GM19328 (cell line): ENCODE data around the gene S1PR1.
A peak's percentile ranks its signal among the peaks of the same experiment; 100 is the strongest.
"Not testable (repeated sequence)": the region's sequence is repeated elsewhere in the genome, so short reads cannot be mapped to it uniquely, and the experiment has no call there.

Source experiments
- ATAC-seq: cut with Tn5 transposase; IDR thresholded peaks from one replicate; pipeline ENCODE4 v1.9.1; 2021; ENCODE audit warnings: mild to moderate bottlenecking, moderate library complexity; ENCODE audit not compliant: unreplicated experiment

S1PR1 gene

GRCh38 chr1:101236516-101237228, at the start of gene S1PR1:
Gene S1PR1 (plus strand): TSS chr1:101237019. CDS start chr1:101238985, 1,966 bp downstream.
- peak; percentile 17 for ATAC-seq

- ATAC-seq, result no peak
Measured at GRCh38 chr1:101187297-101187696, 49.5 kb upstream of the S1PR1 start.

- no peak for ATAC-seq
Measured at GRCh38 chr1:101188331-101188730, 48.5 kb upstream of the S1PR1 start.

GRCh38 chr1:101188968-101189367, 47.9 kb upstream of the S1PR1 start:
- not testable (repeated sequence) for ATAC-seq

GRCh38 chr1:101190441-101190840, 46.4 kb upstream of the S1PR1 start:
- no peak for ATAC-seq

- ATAC-seq, result no peak
Measured at GRCh38 chr1:101191049-101191448, 45.8 kb upstream of the S1PR1 start.

- no peak for ATAC-seq
Measured at GRCh38 chr1:101193733-101194169, 43.1 kb upstream of the S1PR1 start.

- ATAC-seq, result no peak
Measured at GRCh38 chr1:101194746-101195145, 42.1 kb upstream of the S1PR1 start.

GRCh38 chr1:101196668-101197067, 40.2 kb upstream of the S1PR1 start:
- no peak for ATAC-seq

GRCh38 chr1:101198842-101199636, 37.8 kb upstream of the S1PR1 start:
- peak; percentile 99 for ATAC-seq

- no peak for ATAC-seq
Measured at GRCh38 chr1:101199637-101199982, 37.2 kb upstream of the S1PR1 start.

GRCh38 chr1:101200513-101200912, 36.3 kb upstream of the S1PR1 start:
- no peak for ATAC-seq

- ATAC-seq, result no peak
Measured at GRCh38 chr1:101203820-101204540, 32.8 kb upstream of the S1PR1 start.

GRCh38 chr1:101205457-101205856, 31.4 kb upstream of the S1PR1 start:
- no peak for ATAC-seq

- ATAC-seq, result not testable (repeated sequence)
Measured at GRCh38 chr1:101206139-101206538, 30.7 kb upstream of the S1PR1 start.

GRCh38 chr1:101207271-101207670, 29.5 kb upstream of the S1PR1 start:
- not testable (repeated sequence) for ATAC-seq

GRCh38 chr1:101207891-101208290, 28.9 kb upstream of the S1PR1 start:
- ATAC-seq, result no peak

- ATAC-seq, result no peak
Measured at GRCh38 chr1:101215363-101216011, 21.3 kb upstream of the S1PR1 start.

- ATAC-seq, result no peak
Measured at GRCh38 chr1:101216623-101217022, 20.2 kb upstream of the S1PR1 start.

GRCh38 chr1:101217148-101217547, 19.7 kb upstream of the S1PR1 start:
- no peak for ATAC-seq

GRCh38 chr1:101218968-101219367, 17.9 kb upstream of the S1PR1 start:
- not testable (repeated sequence) for ATAC-seq
